Measurements from ENCODE around the gene TRAPPC2L.

DNA sequence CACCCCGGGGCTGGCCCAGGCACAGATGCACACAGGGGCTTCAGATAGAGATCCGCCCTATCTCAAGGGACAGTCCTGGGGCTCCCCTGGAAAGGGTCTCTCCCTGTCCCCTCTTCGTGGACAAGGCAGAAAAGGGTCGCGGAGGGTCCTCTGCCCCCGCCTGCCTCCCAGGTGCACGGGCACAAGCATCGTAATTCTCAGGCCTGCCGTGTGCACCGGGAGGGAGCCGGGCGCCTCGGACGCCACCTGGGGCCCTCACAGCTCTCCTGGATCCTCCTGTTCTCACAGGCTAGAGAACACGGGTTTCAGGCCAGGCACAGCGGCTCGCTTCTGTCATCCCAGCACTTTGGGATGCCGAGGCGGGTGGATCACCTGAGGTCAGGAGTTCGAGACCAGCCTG lies 21.4 kb downstream of the TRAPPC2L start:
- no peak for TF ChIP-seq CTCF (IDR thresholded peaks at IDR 0.05)
- TF ChIP-seq POLR2A (IDR thresholded peaks at IDR 0.05): no peak
- TF ChIP-seq POLR2AphosphoS5 (IDR thresholded peaks at IDR 0.05): no peak
